HepG2 (cell line): ENCODE data around the gene HOXD9. TPM values are rescaled to one million over a fixed set of nuclear protein-coding genes. Genes with fewer than 3 reads are reported as not detected.

Source experiments
- ARNT2 ChIP-seq: sonication (generic); formaldehyde crosslinking; IDR thresholded peaks from 2 replicates; pipeline ENCODE4 v1.8.0; 2022; ENCODE audit warnings: mild to moderate bottlenecking, low read depth, missing genetic modification reagents, moderate library complexity
- DNMT1 ChIP-seq: sonication (generic); formaldehyde crosslinking; IDR thresholded peaks from 2 replicates; pipeline ENCODE4 v1.5.1; 2020; ENCODE audit warnings: mild to moderate bottlenecking, missing genetic modification reagents
- HNF4G ChIP-seq, 2 experiments: sonication (generic) in 1 of 2; formaldehyde crosslinking in 1 of 2; IDR thresholded peaks; 2 replicates each; pipeline versions ENCODE4 v1.4.0 to v1.6.1; 2011 to 2020; ENCODE audit warnings: borderline replicate concordance in 2 of 2, low read depth in 2 of 2, mild to moderate bottlenecking in 2 of 2, low read length in 1 of 2, missing genetic modification reagents in 1 of 2, moderate library complexity in 1 of 2
- KLF9 ChIP-seq: IDR thresholded peaks from 2 replicates; pipeline ENCODE4 v1.6.1; 2016; ENCODE audit warnings: low read depth
- KMT2B ChIP-seq: IDR thresholded peaks from 2 replicates; pipeline ENCODE4 v1.6.1; 2016; ENCODE audit warnings: missing genetic modification reagents, missing compliant biosample characterization
- MAFK ChIP-seq, 2 experiments: IDR thresholded peaks in 1 of 2; conservative IDR thresholded peaks in 1 of 2; 2 replicates each; pipeline ENCODE4 v1.6.1; 2011; ENCODE audit warnings: improper control_type of control experiment in 2 of 2, low read length in 2 of 2
- MEIS1 ChIP-seq: sonication (generic); formaldehyde crosslinking; IDR thresholded peaks from 2 replicates; pipeline ENCODE4 v1.9.0; 2021; ENCODE audit warnings: mild to moderate bottlenecking, missing genetic modification reagents, moderate library complexity, borderline replicate concordance
- MEIS2 ChIP-seq: sonication (generic); formaldehyde crosslinking; IDR thresholded peaks from 2 replicates; pipeline ENCODE4 v1.9.0; 2021; ENCODE audit warnings: mild to moderate bottlenecking, missing genetic modification reagents
- NFATC3 ChIP-seq: sonication (generic); formaldehyde crosslinking; IDR thresholded peaks from 2 replicates; pipeline ENCODE4 v1.5.1; 2020; ENCODE audit warnings: mild to moderate bottlenecking, missing genetic modification reagents
- RFX3 ChIP-seq: IDR thresholded peaks from 2 replicates; pipeline ENCODE4 v1.6.1; 2016; ENCODE audit warnings: missing biosample characterization, missing genetic modification reagents
- RXRB ChIP-seq: IDR thresholded peaks from 2 replicates; pipeline ENCODE4 v1.6.1; 2016; ENCODE audit warnings: borderline replicate concordance, missing genetic modification reagents, missing compliant biosample characterization
- SATB2 ChIP-seq: sonication (generic); formaldehyde crosslinking; IDR thresholded peaks from 2 replicates; pipeline ENCODE4 v1.5.0; 2020; ENCODE audit warnings: missing genetic modification reagents
- SP4 ChIP-seq: sonication (generic); formaldehyde crosslinking; IDR thresholded peaks from 2 replicates; pipeline ENCODE4 v1.8.1; 2023; ENCODE audit warnings: mild to moderate bottlenecking, missing genetic modification reagents
- ZMYM4 ChIP-seq: sonication (generic); formaldehyde crosslinking; IDR thresholded peaks from 2 replicates; pipeline ENCODE4 v1.8.1; 2023; ENCODE audit warnings: mild to moderate bottlenecking, missing genetic modification reagents
- ZNF124 ChIP-seq: sonication (generic); formaldehyde crosslinking; IDR thresholded peaks from 2 replicates; pipeline ENCODE4 v1.4.0; 2020; ENCODE audit warnings: missing genetic modification reagents
- ZNF660 ChIP-seq: sonication (generic); formaldehyde crosslinking; IDR thresholded peaks from 2 replicates; pipeline ENCODE4 v1.5.1; 2020; ENCODE audit warnings: mild to moderate bottlenecking, low read depth, missing genetic modification reagents, borderline replicate concordance
- ZNF672 ChIP-seq: sonication (generic); formaldehyde crosslinking; IDR thresholded peaks from 2 replicates; pipeline ENCODE4 v1.8.1; 2022; ENCODE audit warnings: missing genetic modification reagents
- polyA plus RNA-seq, 8 experiments: library from polyadenylated mRNA; depleted of rRNA in 3 of 8; stranded (reverse) in 7 of 8; unstranded in 1 of 8; fragments of >200 nt; fragmentation: Illumina TruSeq in 4 of 8; extraction: Trizol in 4 of 8; gene quantifications; 2 replicates each; pipeline versions ENCODE4 v1.2.1 to v1.2.3, GENCODE V29; 2011 to 2016; ENCODE audit warnings: low read depth in 4 of 8, missing spikeins in 1 of 8, mixed read lengths in 1 of 8; ENCODE audit not compliant: insufficient read depth in 1 of 8
- total RNA-seq, 5 experiments: library from RNA; depleted of rRNA; stranded (reverse); fragments of >200 nt; fragmentation: Illumina TruSeq; extraction: Trizol; gene quantifications; 2 replicates each; pipeline ENCODE4 v1.2.3, GENCODE V29; 2016; ENCODE audit warnings: low read depth in 1 of 5
- TF ChIP-seq, protein P1 (sequence below): sonication (generic); formaldehyde crosslinking; IDR thresholded peaks from 2 replicates; pipeline ENCODE4 v1.4.0; 2020; ENCODE audit warnings: low read depth, mild to moderate bottlenecking, missing genetic modification reagents
- TF ChIP-seq, protein P2 (sequence below): sonication (generic); formaldehyde crosslinking; IDR thresholded peaks from 2 replicates; pipeline ENCODE4 v1.4.0; 2020; ENCODE audit warnings: missing genetic modification reagents
- TF ChIP-seq, protein P3 (sequence below): sonication (generic); formaldehyde crosslinking; IDR thresholded peaks from 2 replicates; pipeline ENCODE4 v1.4.0; 2020; ENCODE audit warnings: missing genetic modification reagents

Gene HOXD9
- total and polyA plus RNA-seq, 2 of the 13 experiments (the other 11 are each of a cell fraction or from before 2014, with no cell fraction given) = not detected

DNA sequence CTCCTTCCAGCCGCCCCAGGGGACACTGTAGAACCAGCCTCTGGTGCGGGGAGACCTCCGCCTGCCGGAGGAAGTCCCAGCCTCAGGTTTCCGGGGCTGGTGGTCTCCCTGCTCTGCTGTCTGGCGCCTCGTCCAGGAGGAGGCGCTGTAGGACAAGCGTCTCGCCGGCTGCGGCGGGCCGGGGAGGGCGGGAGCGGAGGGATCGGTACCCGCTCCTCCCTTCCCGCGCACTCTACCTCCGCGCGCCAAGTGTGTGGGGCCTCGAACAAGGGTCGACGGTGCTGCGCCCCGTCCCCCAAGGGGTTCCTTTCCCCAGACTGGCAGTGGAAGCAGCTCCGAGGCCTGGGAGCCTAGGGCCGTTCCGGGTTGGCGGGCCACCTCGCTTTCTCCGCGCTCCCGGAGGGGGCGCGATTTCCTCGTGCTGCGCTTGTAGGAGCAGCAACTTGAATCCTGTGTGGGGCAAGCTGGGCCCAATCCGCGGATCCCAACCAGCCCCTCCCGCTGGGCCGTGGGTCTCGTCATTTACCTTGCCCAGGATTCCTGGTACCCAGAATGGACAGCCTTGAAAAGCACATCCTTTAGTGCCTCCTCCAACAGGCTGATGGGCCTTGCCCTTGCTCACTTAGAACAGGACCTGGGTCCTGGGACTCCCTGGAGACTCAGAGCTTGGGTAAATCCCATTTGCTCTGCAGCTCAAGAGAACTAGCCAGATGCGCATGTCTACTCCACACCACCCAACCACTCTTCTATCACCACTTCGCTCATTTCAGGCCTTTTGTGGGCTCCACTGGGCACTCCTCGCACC lies 18.2 kb downstream of the HOXD9 start (continued):
- TF ChIP-seq, protein P1, sequence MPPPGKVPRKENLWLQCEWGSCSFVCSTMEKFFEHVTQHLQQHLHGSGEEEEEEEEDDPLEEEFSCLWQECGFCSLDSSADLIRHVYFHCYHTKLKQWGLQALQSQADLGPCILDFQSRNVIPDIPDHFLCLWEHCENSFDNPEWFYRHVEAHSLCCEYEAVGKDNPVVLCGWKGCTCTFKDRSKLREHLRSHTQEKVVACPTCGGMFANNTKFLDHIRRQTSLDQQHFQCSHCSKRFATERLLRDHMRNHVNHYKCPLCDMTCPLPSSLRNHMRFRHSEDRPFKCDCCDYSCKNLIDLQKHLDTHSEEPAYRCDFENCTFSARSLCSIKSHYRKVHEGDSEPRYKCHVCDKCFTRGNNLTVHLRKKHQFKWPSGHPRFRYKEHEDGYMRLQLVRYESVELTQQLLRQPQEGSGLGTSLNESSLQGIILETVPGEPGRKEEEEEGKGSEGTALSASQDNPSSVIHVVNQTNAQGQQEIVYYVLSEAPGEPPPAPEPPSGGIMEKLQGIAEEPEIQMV (CRISPR knock-in tag) = peak; percentile 82; the same call in 1 of the 2 replicates
- TF ChIP-seq ZMYM4 (peak; percentile 80; the same call in 1 of the 2 replicates), SATB2 (CRISPR knock-in tag) (no peak), ZNF660 (CRISPR knock-in tag) (no peak; the same call in 1 of the 2 replicates), SP4 (peak; percentile 82), ZNF672 (CRISPR knock-in tag) (no peak), RFX3 (CRISPR knock-in tag) (no peak), RXRB (peak; percentile 57; the same call in 1 of the 2 replicates), MAFK (conservative IDR thresholded peaks at IDR 0.05 in 1 of 2, IDR thresholded peaks at IDR 0.05 in 1 of 2; ENCODE audit: low read length in 2 of 2) (no peak), ZNF124 (CRISPR knock-in tag) (no peak; the same call in 1 of the 2 replicates), NFATC3 (CRISPR knock-in tag) (peak; percentile 76; the same call in 1 of the 2 replicates), DNMT1 (CRISPR knock-in tag) (peak; percentile 90), MEIS2 (CRISPR knock-in tag) (peak; percentile 55; the same call in 1 of the 2 replicates), HNF4G (IDR thresholded peaks at IDR 0.05; ENCODE audit: borderline replicate concordance, low read depth, low read length) (no peak), HNF4G (CRISPR knock-in tag; IDR thresholded peaks at IDR 0.05; ENCODE audit: borderline replicate concordance, low read depth) (no peak), ARNT2 (CRISPR knock-in tag) (peak; percentile 83; the same call in 1 of the 2 replicates), MEIS1 (peak; percentile 57; the same call in 1 of the 2 replicates), KMT2B (no peak; the same call in 1 of the 2 replicates), KLF9 (CRISPR knock-in tag) (no peak)
- TF ChIP-seq, protein P2, sequence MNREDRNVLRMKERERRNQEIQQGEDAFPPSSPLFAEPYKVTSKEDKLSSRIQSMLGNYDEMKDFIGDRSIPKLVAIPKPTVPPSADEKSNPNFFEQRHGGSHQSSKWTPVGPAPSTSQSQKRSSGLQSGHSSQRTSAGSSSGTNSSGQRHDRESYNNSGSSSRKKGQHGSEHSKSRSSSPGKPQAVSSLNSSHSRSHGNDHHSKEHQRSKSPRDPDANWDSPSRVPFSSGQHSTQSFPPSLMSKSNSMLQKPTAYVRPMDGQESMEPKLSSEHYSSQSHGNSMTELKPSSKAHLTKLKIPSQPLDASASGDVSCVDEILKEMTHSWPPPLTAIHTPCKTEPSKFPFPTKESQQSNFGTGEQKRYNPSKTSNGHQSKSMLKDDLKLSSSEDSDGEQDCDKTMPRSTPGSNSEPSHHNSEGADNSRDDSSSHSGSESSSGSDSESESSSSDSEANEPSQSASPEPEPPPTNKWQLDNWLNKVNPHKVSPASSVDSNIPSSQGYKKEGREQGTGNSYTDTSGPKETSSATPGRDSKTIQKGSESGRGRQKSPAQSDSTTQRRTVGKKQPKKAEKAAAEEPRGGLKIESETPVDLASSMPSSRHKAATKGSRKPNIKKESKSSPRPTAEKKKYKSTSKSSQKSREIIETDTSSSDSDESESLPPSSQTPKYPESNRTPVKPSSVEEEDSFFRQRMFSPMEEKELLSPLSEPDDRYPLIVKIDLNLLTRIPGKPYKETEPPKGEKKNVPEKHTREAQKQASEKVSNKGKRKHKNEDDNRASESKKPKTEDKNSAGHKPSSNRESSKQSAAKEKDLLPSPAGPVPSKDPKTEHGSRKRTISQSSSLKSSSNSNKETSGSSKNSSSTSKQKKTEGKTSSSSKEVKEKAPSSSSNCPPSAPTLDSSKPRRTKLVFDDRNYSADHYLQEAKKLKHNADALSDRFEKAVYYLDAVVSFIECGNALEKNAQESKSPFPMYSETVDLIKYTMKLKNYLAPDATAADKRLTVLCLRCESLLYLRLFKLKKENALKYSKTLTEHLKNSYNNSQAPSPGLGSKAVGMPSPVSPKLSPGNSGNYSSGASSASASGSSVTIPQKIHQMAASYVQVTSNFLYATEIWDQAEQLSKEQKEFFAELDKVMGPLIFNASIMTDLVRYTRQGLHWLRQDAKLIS (CRISPR knock-in tag) = no peak
- TF ChIP-seq, protein P3, sequence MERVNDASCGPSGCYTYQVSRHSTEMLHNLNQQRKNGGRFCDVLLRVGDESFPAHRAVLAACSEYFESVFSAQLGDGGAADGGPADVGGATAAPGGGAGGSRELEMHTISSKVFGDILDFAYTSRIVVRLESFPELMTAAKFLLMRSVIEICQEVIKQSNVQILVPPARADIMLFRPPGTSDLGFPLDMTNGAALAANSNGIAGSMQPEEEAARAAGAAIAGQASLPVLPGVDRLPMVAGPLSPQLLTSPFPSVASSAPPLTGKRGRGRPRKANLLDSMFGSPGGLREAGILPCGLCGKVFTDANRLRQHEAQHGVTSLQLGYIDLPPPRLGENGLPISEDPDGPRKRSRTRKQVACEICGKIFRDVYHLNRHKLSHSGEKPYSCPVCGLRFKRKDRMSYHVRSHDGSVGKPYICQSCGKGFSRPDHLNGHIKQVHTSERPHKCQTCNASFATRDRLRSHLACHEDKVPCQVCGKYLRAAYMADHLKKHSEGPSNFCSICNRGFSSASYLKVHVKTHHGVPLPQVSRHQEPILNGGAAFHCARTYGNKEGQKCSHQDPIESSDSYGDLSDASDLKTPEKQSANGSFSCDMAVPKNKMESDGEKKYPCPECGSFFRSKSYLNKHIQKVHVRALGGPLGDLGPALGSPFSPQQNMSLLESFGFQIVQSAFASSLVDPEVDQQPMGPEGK = peak; percentile 73
